CD4-positive, CD25-positive, alpha-beta regulatory T cell (primary cell): ENCODE results near the gene SULT1A4. TPM values are rescaled to one million over a fixed set of nuclear protein-coding genes. Genes with fewer than 3 reads are reported as not detected.
"Not testable (repeated sequence)": the region's sequence is repeated elsewhere in the genome, so short reads cannot be mapped to it uniquely, and the experiment has no call there.

Source experiments
- ATAC-seq, 2 donors: fragments of 150-1000 bp; cut with Tn5 transposase; one replicate each; pipeline ENCODE4 v1.10.0; 2021; ENCODE audit warnings: low read depth in 2 of 2, moderate number of reproducible peaks in 2 of 2, moderate library complexity in 1 of 2
- DNase-seq, 3 donors: peaks; one replicate each; pipeline versions ENCODE4 v3.0.0 to v3.0.0-alpha.2; 2012 to 2022; ENCODE audit warnings: mixed read lengths in 1 of 3
- H3K27ac ChIP-seq: one replicate; pipeline ENCODE4 v1.7.0; 2013; ENCODE audit warnings: mild to moderate bottlenecking, low read length; ENCODE audit not compliant: insufficient read depth, poor library complexity, severe bottlenecking
- H3K27me3 ChIP-seq: one replicate; pipeline ENCODE4 v1.7.0; 2013; ENCODE audit warnings: low read length; ENCODE audit not compliant: control insufficient read depth, insufficient read depth
- H3K36me3 ChIP-seq: one replicate; pipeline ENCODE4 v1.7.0; 2013; ENCODE audit warnings: mild to moderate bottlenecking, low read length, moderate library complexity; ENCODE audit not compliant: control insufficient read depth, insufficient read depth
- H3K4me1 ChIP-seq: 2 replicates; pipeline ENCODE4 v1.7.0; 2013; ENCODE audit warnings: mild to moderate bottlenecking, low read length; ENCODE audit not compliant: insufficient read depth, control insufficient read depth, poor library complexity, severe bottlenecking
- H3K4me3 ChIP-seq: one replicate; pipeline ENCODE4 v1.7.0; 2013; ENCODE audit warnings: low read depth, mild to moderate bottlenecking, low read length, moderate library complexity
- H3K9me3 ChIP-seq, 2 experiments: 1 replicate in 1 of 2; 2 replicates in 1 of 2; pipeline ENCODE4 v1.7.0; 2013; ENCODE audit warnings: low read length in 2 of 2, mild to moderate bottlenecking in 1 of 2, moderate library complexity in 1 of 2; ENCODE audit not compliant: control insufficient read depth in 2 of 2
- H3K27ac Mint-ChIP-seq, 3 donors: one replicate each; pipeline ENCODE4 v1.8.0; 2020 to 2022; ENCODE audit warnings: mild to moderate bottlenecking in 3 of 3, mixed read lengths in 3 of 3, moderate library complexity in 2 of 3
- H3K27me3 Mint-ChIP-seq: one replicate; pipeline ENCODE4 v1.8.0; 2022; ENCODE audit warnings: mild to moderate bottlenecking, mixed read lengths
- H3K36me3 Mint-ChIP-seq: one replicate; pipeline ENCODE4 v1.8.0; 2020; ENCODE audit warnings: mixed read lengths
- H3K4me1 Mint-ChIP-seq, 4 donors: one replicate each; pipeline ENCODE4 v1.8.0; 2020 to 2022; ENCODE audit warnings: mixed read lengths in 4 of 4, mild to moderate bottlenecking in 1 of 4
- H3K4me3 Mint-ChIP-seq, 4 donors: one replicate each; pipeline ENCODE4 v1.8.0; 2020 to 2022; ENCODE audit warnings: mild to moderate bottlenecking in 4 of 4, mixed read lengths in 4 of 4, moderate library complexity in 3 of 4
- H3K9me3 Mint-ChIP-seq, 7 donors: one replicate each; pipeline ENCODE4 v1.8.0; 2020 to 2022; ENCODE audit warnings: mixed read lengths in 7 of 7, mild to moderate bottlenecking in 3 of 7, moderate library complexity in 2 of 7
- polyA plus RNA-seq, 4 donors: library from polyadenylated mRNA; unstranded; fragments of 300-500 nt; fragmentation: Illumina TruSeq; gene quantifications; one replicate each; pipeline ENCODE4 v1.2.3, GENCODE V29; 2021
- total RNA-seq: library from RNA; stranded (reverse); gene quantifications from one replicate; pipeline ENCODE4 v1.2.3, GENCODE V29; 2022

The SULT1A4 gene
- 0.54 TPM for total RNA-seq
- polyA plus RNA-seq, result 1 to 10 TPM in 2 of 4 donors, under 1 TPM in 1, not detected in 1; 0.84 to 1.7 (median 1.3) TPM

DNA sequence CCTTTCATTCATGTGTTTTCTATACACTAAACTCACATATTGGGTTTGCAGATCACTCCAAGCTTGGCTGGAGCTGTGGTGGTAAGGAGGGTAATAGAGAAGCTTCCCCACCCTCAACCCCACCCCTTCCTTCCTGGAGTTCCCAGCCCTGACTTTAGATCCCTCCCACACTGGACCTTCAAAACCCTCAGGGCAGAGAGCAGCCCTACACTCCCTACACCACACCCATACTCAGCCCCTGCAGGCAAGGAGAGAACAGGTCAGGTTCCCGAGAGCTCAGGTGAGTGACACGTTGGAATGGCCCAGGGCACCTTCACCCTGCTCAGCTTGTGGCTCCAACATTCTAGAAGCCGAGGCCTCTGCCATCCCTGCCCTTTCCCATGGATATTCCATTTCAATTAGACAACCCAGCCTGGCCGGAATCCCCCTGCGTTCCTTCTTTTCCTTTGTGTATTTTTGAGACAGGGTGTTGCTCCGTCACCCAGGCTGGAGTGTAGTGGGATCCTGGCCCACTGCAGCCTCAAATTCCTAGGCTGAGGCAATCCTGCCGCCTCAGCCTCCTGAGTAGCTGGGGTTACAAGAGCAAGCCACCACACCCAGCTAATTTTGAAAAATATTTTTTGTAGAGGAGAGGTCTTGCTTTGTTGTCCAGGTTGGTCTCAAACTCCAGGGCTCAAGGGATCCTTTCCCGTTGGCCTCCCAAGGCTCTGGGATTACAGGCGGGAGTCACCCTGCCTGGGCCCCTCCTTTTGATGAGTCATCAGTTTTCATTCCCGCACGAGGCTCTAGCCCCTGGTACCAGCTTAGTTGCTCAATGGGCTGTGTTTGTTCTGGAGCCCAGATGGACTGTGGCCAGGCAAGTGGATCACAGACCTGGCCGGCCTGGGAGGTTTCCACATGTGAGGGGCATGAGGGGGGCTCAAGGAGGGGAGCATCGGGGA lies at the start of gene SULT1A4:
Gene SULT1A4 (plus strand): TSS at position 208 of the 941 bp plus-strand sequence. CDS start 1,473 bp downstream, outside the sequence.
- H3K27ac ChIP-seq, H3K4me3 ChIP-seq, H3K36me3 Mint-ChIP-seq, H3K9me3 Mint-ChIP-seq, H3K36me3 ChIP-seq, H3K27me3 Mint-ChIP-seq, H3K4me1 Mint-ChIP-seq, H3K27me3 ChIP-seq, H3K9me3 ChIP-seq, ATAC-seq, H3K27ac Mint-ChIP-seq, H3K4me3 Mint-ChIP-seq, DNase-seq, H3K4me1 ChIP-seq: not testable (repeated sequence)

DNA sequence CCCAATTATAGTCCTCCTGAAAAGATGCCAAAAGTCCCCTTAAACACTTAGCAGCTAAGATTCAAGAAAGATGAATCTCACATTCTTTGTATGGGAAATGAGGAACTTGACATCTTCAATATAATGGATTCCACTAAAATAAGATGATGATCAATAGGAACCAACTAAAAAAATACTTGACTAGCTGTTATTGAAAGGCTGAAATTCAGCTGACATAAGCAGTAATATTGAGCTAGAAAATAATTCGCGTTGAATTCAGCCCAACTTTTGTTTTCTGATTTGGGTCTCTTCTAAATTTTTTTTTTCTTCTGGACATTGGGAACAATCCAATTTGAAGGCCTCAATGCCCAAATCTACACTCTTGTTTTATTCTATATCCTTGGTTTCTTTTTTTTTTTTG lies 36.1 kb upstream of the SULT1A4 start:
- not testable (repeated sequence) for H3K27me3 Mint-ChIP-seq

DNA sequence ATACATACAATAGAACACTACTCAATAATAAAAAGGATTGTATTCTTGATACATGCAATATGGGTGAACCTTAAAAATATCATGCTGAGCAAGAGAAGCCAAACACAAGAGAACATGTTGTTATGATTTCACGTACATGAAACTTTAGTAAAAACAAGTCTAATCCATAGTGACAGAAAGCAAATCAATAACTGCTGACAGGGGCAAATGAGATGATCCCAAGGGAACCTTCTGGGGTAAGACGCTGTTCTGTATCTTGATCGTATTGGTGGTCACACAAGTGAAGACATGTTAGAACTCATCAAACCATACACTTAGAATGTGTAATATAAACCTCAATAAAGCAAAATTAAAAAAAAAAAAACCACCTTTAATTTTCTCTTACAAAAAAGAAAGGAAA lies 34.3 kb upstream of the SULT1A4 start:
- not testable (repeated sequence) for H3K4me3 Mint-ChIP-seq, H3K27ac Mint-ChIP-seq, H3K9me3 ChIP-seq, H3K4me1 ChIP-seq, H3K27me3 Mint-ChIP-seq, H3K4me1 Mint-ChIP-seq, H3K27ac ChIP-seq, ATAC-seq, H3K4me3 ChIP-seq, DNase-seq, H3K36me3 ChIP-seq, H3K27me3 ChIP-seq, H3K9me3 Mint-ChIP-seq, H3K36me3 Mint-ChIP-seq

More for the DNA sequence above, 36.1 kb upstream of the SULT1A4 start:
- not testable (repeated sequence) for H3K27ac ChIP-seq, H3K4me1 Mint-ChIP-seq, H3K27ac Mint-ChIP-seq, H3K4me3 Mint-ChIP-seq, H3K27me3 ChIP-seq, DNase-seq, H3K36me3 ChIP-seq, H3K4me3 ChIP-seq, H3K9me3 ChIP-seq, H3K36me3 Mint-ChIP-seq, H3K4me1 ChIP-seq, ATAC-seq, H3K9me3 Mint-ChIP-seq

DNA sequence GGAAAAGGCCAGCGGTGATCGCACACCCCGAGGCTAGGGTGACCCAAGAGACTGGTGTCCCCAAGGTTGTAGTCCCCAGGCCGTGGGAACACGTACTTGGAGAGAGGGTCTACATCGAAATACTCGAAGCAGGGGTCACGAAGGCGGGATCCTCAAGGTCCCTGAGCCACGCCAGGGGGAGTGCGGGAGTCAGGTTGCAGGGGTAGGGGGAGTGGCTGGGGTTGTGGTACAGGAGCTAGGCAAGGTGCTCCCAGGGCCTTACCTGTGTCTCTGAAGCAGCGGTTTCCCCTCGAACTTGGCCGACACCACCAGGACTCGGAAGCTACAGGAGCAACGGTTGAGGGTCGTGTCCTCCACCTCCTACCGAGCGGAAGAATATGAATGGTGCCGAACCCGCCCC lies 6.0 kb upstream of the SULT1A4 start:
- H3K36me3 ChIP-seq, H3K27me3 ChIP-seq, H3K4me1 ChIP-seq, H3K9me3 ChIP-seq, DNase-seq, H3K36me3 Mint-ChIP-seq, H3K9me3 Mint-ChIP-seq, H3K27ac Mint-ChIP-seq, H3K4me3 ChIP-seq, H3K4me3 Mint-ChIP-seq, H3K4me1 Mint-ChIP-seq, H3K27ac ChIP-seq, H3K27me3 Mint-ChIP-seq: not testable (repeated sequence)
- peak; percentile 5 to 8 for ATAC-seq

DNA sequence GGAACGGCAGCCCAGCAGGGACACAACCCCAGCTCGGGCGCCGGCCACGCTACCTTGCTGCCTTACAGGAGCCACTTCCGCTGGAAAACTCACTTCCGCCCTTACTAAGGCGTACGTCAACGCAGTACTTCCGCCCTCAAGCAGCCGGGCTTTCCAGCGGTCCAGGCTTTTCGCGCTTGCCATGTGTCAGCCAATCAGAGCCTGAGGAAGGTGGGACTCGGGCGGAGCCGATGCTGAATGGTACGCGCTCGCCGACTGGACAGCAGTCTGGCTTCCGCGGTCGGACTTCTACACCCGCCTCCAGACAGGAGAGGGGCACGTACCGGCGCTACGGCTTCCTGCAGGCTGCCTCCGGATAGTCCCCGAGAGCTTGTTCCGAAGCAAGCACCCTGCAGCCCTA lies 5.4 kb upstream of the SULT1A4 start, which contains the start of the genes BOLA2 and SLX1B:
Gene BOLA2 (minus strand): TSS at position 83 of the 400 bp plus-strand sequence. CDS start 98 bp downstream, outside the sequence.
Gene SLX1B (plus strand): TSS at position 265 of the 400 bp plus-strand sequence.
- H3K9me3 ChIP-seq, H3K36me3 ChIP-seq, H3K4me3 Mint-ChIP-seq, DNase-seq, H3K36me3 Mint-ChIP-seq, H3K27ac ChIP-seq, H3K9me3 Mint-ChIP-seq, H3K27ac Mint-ChIP-seq, H3K27me3 ChIP-seq, H3K4me1 ChIP-seq, H3K27me3 Mint-ChIP-seq, H3K4me3 ChIP-seq, H3K4me1 Mint-ChIP-seq: not testable (repeated sequence)
- peak; percentile 89 to 90 for ATAC-seq

DNA sequence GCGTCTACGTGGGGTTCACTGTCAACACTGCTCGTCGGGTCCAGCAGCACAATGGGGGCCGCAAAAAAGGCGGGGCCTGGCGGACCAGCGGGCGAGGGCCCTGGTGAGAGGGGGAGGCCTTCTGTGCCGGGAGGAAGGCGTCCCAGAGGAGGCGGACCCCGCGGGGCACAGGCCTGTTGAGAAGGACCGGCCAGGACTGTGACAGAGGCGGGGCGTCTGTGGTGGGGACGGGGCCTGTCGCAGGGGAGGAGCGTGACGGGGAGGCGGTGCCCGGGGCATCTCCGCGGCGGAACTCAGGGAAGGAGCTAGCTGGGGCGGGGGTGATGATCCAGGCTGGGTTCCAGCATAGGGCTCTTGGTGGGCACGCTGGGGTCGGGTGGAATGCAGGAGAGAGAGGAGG lies 4.9 kb upstream of the SULT1A4 start:
- not testable (repeated sequence) for H3K4me1 ChIP-seq, H3K9me3 Mint-ChIP-seq, H3K27me3 Mint-ChIP-seq, H3K27ac Mint-ChIP-seq, DNase-seq, H3K36me3 Mint-ChIP-seq, H3K9me3 ChIP-seq, H3K27ac ChIP-seq, H3K4me3 ChIP-seq, H3K4me1 Mint-ChIP-seq, H3K4me3 Mint-ChIP-seq, H3K36me3 ChIP-seq, H3K27me3 ChIP-seq
- ATAC-seq, result peak; percentile 69 to 72

DNA sequence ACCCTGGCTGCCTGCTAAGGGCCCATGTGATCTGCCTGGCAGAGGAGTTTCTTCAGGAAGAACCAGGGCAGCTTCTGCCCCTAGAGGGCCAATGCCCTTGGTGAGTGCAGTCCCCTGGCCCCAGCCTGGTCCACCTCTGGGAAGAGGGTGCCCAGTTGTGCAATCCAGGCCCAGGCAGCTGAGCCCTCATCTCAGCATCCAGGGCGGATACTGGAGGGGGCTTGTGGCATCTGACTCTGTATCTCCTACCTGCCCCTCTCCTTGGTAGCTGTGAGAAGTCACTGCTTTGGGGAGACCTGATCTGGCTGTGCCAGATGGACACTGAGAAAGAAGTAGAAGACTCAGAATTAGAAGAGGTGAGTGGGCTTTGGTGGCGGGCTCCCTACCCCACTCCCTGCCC lies 2.1 kb upstream of the SULT1A4 start:
- H3K4me3 Mint-ChIP-seq, result not testable (repeated sequence)

DNA sequence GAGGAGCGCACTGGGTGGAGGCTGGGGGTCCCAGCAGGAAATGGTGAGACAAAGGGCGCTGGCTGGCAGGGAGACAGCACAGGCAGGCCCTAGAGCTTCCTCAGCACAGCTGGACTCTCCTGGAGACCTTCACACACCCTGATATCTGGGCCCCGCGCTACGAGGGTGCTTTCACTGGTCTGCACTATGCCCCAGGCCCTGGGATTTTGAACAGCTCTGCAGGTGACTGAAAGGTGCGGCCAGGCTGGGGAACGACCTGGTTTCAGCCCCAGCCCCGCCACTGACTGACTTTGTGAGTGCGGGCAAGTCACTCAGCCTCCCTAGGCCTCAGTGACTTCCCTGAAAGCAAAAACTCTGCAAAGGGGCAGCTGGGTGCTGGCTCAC lies 926 bp downstream of the SULT1A4 start:
- not testable (repeated sequence) for H3K4me1 ChIP-seq, H3K4me1 Mint-ChIP-seq, H3K36me3 Mint-ChIP-seq, H3K27me3 Mint-ChIP-seq, ATAC-seq, H3K27ac ChIP-seq, H3K9me3 Mint-ChIP-seq, DNase-seq, H3K27ac Mint-ChIP-seq, H3K27me3 ChIP-seq, H3K36me3 ChIP-seq, H3K4me3 ChIP-seq, H3K4me3 Mint-ChIP-seq, H3K9me3 ChIP-seq

More for the DNA sequence above, 2.1 kb upstream of the SULT1A4 start:
- not testable (repeated sequence) for H3K27me3 Mint-ChIP-seq, ATAC-seq, H3K36me3 Mint-ChIP-seq, H3K9me3 ChIP-seq, H3K9me3 Mint-ChIP-seq, H3K36me3 ChIP-seq, H3K4me3 ChIP-seq, H3K4me1 ChIP-seq, DNase-seq, H3K4me1 Mint-ChIP-seq, H3K27me3 ChIP-seq, H3K27ac Mint-ChIP-seq, H3K27ac ChIP-seq
